CD4-positive, alpha-beta T cell treated with Interleukin-6 for 4 hours (primary cell): ENCODE measurements around the gene RNF145.
"Not testable (repeated sequence)": the region's sequence is repeated elsewhere in the genome, so short reads cannot be mapped to it uniquely, and the experiment has no call there.

Source experiments
- DNase-seq: peaks from one replicate; pipeline ENCODE4 v3.0.0-alpha.2; 2020; ENCODE audit warnings: mixed read lengths

Gene RNF145

GRCh38 chr5:159186319-159186718 is 23.0 kb downstream of the RNF145 start:
- no peak for DNase-seq

GRCh38 chr5:159185773-159186172 is 23.6 kb downstream of the RNF145 start:
- no peak for DNase-seq

GRCh38 chr5:159184858-159185381 is 24.4 kb downstream of the RNF145 start:
- DNase-seq = peak; percentile 10

GRCh38 chr5:159184236-159184635 is 25.1 kb downstream of the RNF145 start:
- no peak for DNase-seq

GRCh38 chr5:159183247-159183646 is 26.1 kb downstream of the RNF145 start:
- no peak for DNase-seq

GRCh38 chr5:159182691-159183090 is 26.7 kb downstream of the RNF145 start:
- DNase-seq = no peak

- no peak for DNase-seq
Measured at GRCh38 chr5:159181651-159182050, 27.7 kb downstream of the RNF145 start.

GRCh38 chr5:159181152-159181551 is 28.2 kb downstream of the RNF145 start:
- DNase-seq = no peak

- no peak for DNase-seq
Measured at GRCh38 chr5:159179529-159180305, 29.6 kb downstream of the RNF145 start.

- peak; percentile 15 for DNase-seq
Measured at GRCh38 chr5:159178978-159179377, 30.4 kb downstream of the RNF145 start.

GRCh38 chr5:159175547-159175946 is 33.8 kb downstream of the RNF145 start:
- DNase-seq = peak; percentile 9

- DNase-seq = no peak
Measured at GRCh38 chr5:159174511-159175168, 34.7 kb downstream of the RNF145 start.

- DNase-seq = no peak
Measured at GRCh38 chr5:159171274-159171673, 38.1 kb downstream of the RNF145 start.

GRCh38 chr5:159170021-159170420 is 39.3 kb downstream of the RNF145 start:
- DNase-seq = no peak

GRCh38 chr5:159166416-159166815 is 42.9 kb downstream of the RNF145 start:
- no peak for DNase-seq

GRCh38 chr5:159163701-159164046 is 45.7 kb downstream of the RNF145 start:
- DNase-seq = no peak

GRCh38 chr5:159163027-159163700 is 46.2 kb downstream of the RNF145 start:
- no peak for DNase-seq

- no peak for DNase-seq
Measured at GRCh38 chr5:159161361-159162214, 47.8 kb downstream of the RNF145 start.

- not testable (repeated sequence) for DNase-seq
Measured at GRCh38 chr5:159158553-159159091, 50.7 kb downstream of the RNF145 start.

GRCh38 chr5:159157552-159157951 is 51.8 kb downstream of the RNF145 start:
- DNase-seq = no peak

- DNase-seq = peak; percentile 47
Measured at GRCh38 chr5:159156426-159157238, 52.7 kb downstream of the RNF145 start.

GRCh38 chr5:159155960-159156359 is 53.4 kb downstream of the RNF145 start:
- no peak for DNase-seq
